Left forelimb (tissue), 1 donor: ENCODE data around the gene OR9Q2.
"Not testable (repeated sequence)": the region's sequence is repeated elsewhere in the genome, so short reads cannot be mapped to it uniquely, and the experiment has no call there.

ENCODE experiments used
- DNase-seq: peaks from one replicate; pipeline ENCODE4 v3.0.0-alpha.2; 2018; ENCODE audit warnings: low spot score

OR9Q2 gene

GRCh38 chr11:58188770-58189169, at the start of gene OR9Q2:
Gene OR9Q2, plus strand, starts transcription at chr11:58189070. Its CDS starts 1,421 bp downstream, at chr11:58190491.
- no peak for DNase-seq

- no peak for DNase-seq
Observed at GRCh38 chr11:58142761-58143160, 46.1 kb upstream of the OR9Q2 start.

- DNase-seq: no peak
Observed at GRCh38 chr11:58152781-58153180, 36.1 kb upstream of the OR9Q2 start.

- DNase-seq: no peak
Observed at GRCh38 chr11:58164389-58164788, 24.5 kb upstream of the OR9Q2 start.

GRCh38 chr11:58164990-58165389, 23.9 kb upstream of the OR9Q2 start:
- DNase-seq: no peak

GRCh38 chr11:58165504-58166106, 23.3 kb upstream of the OR9Q2 start:
- no peak for DNase-seq

GRCh38 chr11:58177409-58178054, 11.3 kb upstream of the OR9Q2 start:
- no peak for DNase-seq

- DNase-seq: no peak
Observed at GRCh38 chr11:58178444-58178843, 10.4 kb upstream of the OR9Q2 start.

- no peak for DNase-seq
Observed at GRCh38 chr11:58179648-58180047, 9.2 kb upstream of the OR9Q2 start.

GRCh38 chr11:58186938-58187337, 1.9 kb upstream of the OR9Q2 start:
- DNase-seq: no peak

- no peak for DNase-seq
Observed at GRCh38 chr11:58192229-58192628, 3.4 kb downstream of the OR9Q2 start.

GRCh38 chr11:58193391-58193790, 4.5 kb downstream of the OR9Q2 start:
- no peak for DNase-seq

GRCh38 chr11:58195939-58196338, 7.1 kb downstream of the OR9Q2 start:
- no peak for DNase-seq

GRCh38 chr11:58199271-58199670, 10.4 kb downstream of the OR9Q2 start:
- DNase-seq: no peak

GRCh38 chr11:58204042-58204441, 15.2 kb downstream of the OR9Q2 start, which contains the start of gene OR1S2:
Gene OR1S2, minus strand, starts transcription at chr11:58204142. Its CDS starts 0 bp downstream, at chr11:58204142.
- no peak for DNase-seq

GRCh38 chr11:58212420-58212819, 23.6 kb downstream of the OR9Q2 start, which contains the start of gene OR1S1:
Gene OR1S1, plus strand, starts transcription at chr11:58212720.
- DNase-seq: not testable (repeated sequence)

GRCh38 chr11:58216476-58216875, 27.6 kb downstream of the OR9Q2 start:
- DNase-seq: no peak

- no peak for DNase-seq
Observed at GRCh38 chr11:58222721-58223120, 33.9 kb downstream of the OR9Q2 start.

GRCh38 chr11:58227956-58228615, 39.2 kb downstream of the OR9Q2 start:
- no peak for DNase-seq
